Measurements from ENCODE around the gene PKDREJ. TPM values are rescaled to one million over a fixed set of nuclear protein-coding genes. Genes with fewer than 3 reads are reported as not detected.
A peak's percentile ranks its signal among the peaks of the same experiment; 100 is the strongest.

PKDREJ gene
- polyA plus RNA-seq, 1 of the 3 experiments (the other 2 are of a cell fraction), result not detected

DNA sequence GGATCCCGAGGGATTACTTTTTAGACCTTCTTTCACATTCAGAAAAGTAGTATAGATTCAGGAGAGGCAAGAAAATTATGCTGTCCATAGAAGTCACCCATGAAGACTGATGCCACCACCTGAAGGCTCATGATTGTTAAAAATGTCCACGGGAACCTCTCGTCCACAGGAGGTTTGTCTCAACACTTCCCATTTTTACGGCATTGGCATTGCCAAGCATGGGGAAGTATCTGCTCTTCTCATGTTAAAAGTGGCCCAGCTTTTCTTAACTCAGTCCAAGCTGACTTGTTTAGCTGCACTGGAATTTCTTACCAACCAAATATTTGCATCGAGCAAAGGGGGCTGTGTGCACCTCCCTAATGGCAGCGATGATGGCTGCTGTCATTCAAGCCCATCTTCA is 22.6 kb downstream of the PKDREJ start (continued):
- TF ChIP-seq RXRA (IDR thresholded peaks at IDR 0.05; ENCODE audit: borderline replicate concordance, low read depth), result no peak
- TF ChIP-seq ELF1 (IDR thresholded peaks at IDR 0.05), result no peak
- no peak for TF ChIP-seq JUND (IDR thresholded peaks at IDR 0.05)
- TF ChIP-seq NFIC (IDR thresholded peaks at IDR 0.05; ENCODE audit: borderline replicate concordance), result no peak
- no peak for TF ChIP-seq RFX5 (IDR thresholded peaks at IDR 0.05; ENCODE audit: low read length)
- TF ChIP-seq, protein P1, sequence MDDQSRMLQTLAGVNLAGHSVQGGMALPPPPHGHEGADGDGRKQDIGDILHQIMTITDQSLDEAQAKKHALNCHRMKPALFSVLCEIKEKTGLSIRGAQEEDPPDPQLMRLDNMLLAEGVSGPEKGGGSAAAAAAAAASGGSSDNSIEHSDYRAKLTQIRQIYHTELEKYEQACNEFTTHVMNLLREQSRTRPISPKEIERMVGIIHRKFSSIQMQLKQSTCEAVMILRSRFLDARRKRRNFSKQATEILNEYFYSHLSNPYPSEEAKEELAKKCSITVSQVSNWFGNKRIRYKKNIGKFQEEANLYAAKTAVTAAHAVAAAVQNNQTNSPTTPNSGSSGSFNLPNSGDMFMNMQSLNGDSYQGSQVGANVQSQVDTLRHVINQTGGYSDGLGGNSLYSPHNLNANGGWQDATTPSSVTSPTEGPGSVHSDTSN (IDR thresholded peaks at IDR 0.05), result no peak
- no peak for TF ChIP-seq SIN3A (IDR thresholded peaks at IDR 0.05; ENCODE audit: borderline replicate concordance, low read depth, low read length)
- no peak for TF ChIP-seq NRF1 (IDR thresholded peaks at IDR 0.05; ENCODE audit: low read depth, low read length)
- TF ChIP-seq FOSL2 (IDR thresholded peaks at IDR 0.05; ENCODE audit: borderline replicate concordance, low read depth), result no peak

- H3K4me2 ChIP-seq, result no peak overlapping the region
- H3K27ac ChIP-seq (ENCODE audit: low read depth in 2 of 2, low read length in 1 of 2), result peak overlapping the region in 1 of 2 experiments; percentile 99; a peak in 2 of 4 replicates
- peaks cover 0 to 27% of the 10 kb centered on the region in 2 experiments for H3K36me3 ChIP-seq (replicated peaks in 1 of 2; ENCODE audit: control insufficient read depth in 1 of 2, insufficient read depth in 2 of 2, low read length in 1 of 2)
- H3K27me3 ChIP-seq (ENCODE audit: insufficient read depth), result no peaks in the 10 kb centered on the region
- ChIA-PET POLR2A (interaction anchor here (2.0 kb wide), 1 partner anchor 10 kb away, joined by 6 read pairs; the partner anchor contains the start of gene CDPF1), CTCF (interaction anchor here (1.7 to 3.9 kb wide), 2 partner anchors 118 to 123 kb away, joined by 4 to 15 read pairs; no protein-coding TSS in a partner anchor)
- no peak overlapping the region for H3K4me3 ChIP-seq (ENCODE audit: low read depth in 2 of 2, low read length in 1 of 2)
- no peak overlapping the region for H2AFZ ChIP-seq (ENCODE audit: low read depth)
- no peaks in the 10 kb centered on the region for H3K79me2 ChIP-seq (ENCODE audit: insufficient read depth)
- WGBS (ENCODE audit: low lambda C conversion rate), result no CpG with 5 or more reads among the region's 2 CpGs
- peaks cover 0 to 69% of the 10 kb centered on the region in 2 experiments; a peak in 2 of 4 replicates for H3K4me1 ChIP-seq (ENCODE audit: control insufficient read depth in 1 of 2, insufficient read depth in 2 of 2, low read depth in 1 of 2, low read length in 1 of 2)
- no peaks in the 10 kb centered on the region for H3F3A ChIP-seq (replicated peaks; ENCODE audit: insufficient read depth)
- H4K20me1 ChIP-seq (ENCODE audit: insufficient read depth), result no peaks in the 10 kb centered on the region
- no peak for DNase-seq
- TF ChIP-seq FOXJ3 (CRISPR knock-in tag; IDR thresholded peaks at IDR 0.05) (no peak), ZBTB33 (IDR thresholded peaks at IDR 0.05; ENCODE audit: borderline replicate concordance, low read depth) (no peak), NFIC (IDR thresholded peaks at IDR 0.05; ENCODE audit: borderline replicate concordance) (no peak), MEF2A (IDR thresholded peaks at IDR 0.05; ENCODE audit: borderline replicate concordance, low read depth) (no peak), POLR2AphosphoS5 (IDR thresholded peaks at IDR 0.05; ENCODE audit: low read depth, low read length) (no peak), EZH2phosphoT487 (IDR thresholded peaks at IDR 0.05; ENCODE audit: borderline replicate concordance, low read depth) (no peak), TCF12 (IDR thresholded peaks at IDR 0.05) (no peak), SIN3A (IDR thresholded peaks at IDR 0.05; ENCODE audit: borderline replicate concordance, low read depth, low read length) (no peak), GABPA (IDR thresholded peaks at IDR 0.05; ENCODE audit: low read depth) (no peak), RAD21 (IDR thresholded peaks at IDR 0.05; ENCODE audit: low read length) (no peak)
- TF ChIP-seq, protein P2, sequence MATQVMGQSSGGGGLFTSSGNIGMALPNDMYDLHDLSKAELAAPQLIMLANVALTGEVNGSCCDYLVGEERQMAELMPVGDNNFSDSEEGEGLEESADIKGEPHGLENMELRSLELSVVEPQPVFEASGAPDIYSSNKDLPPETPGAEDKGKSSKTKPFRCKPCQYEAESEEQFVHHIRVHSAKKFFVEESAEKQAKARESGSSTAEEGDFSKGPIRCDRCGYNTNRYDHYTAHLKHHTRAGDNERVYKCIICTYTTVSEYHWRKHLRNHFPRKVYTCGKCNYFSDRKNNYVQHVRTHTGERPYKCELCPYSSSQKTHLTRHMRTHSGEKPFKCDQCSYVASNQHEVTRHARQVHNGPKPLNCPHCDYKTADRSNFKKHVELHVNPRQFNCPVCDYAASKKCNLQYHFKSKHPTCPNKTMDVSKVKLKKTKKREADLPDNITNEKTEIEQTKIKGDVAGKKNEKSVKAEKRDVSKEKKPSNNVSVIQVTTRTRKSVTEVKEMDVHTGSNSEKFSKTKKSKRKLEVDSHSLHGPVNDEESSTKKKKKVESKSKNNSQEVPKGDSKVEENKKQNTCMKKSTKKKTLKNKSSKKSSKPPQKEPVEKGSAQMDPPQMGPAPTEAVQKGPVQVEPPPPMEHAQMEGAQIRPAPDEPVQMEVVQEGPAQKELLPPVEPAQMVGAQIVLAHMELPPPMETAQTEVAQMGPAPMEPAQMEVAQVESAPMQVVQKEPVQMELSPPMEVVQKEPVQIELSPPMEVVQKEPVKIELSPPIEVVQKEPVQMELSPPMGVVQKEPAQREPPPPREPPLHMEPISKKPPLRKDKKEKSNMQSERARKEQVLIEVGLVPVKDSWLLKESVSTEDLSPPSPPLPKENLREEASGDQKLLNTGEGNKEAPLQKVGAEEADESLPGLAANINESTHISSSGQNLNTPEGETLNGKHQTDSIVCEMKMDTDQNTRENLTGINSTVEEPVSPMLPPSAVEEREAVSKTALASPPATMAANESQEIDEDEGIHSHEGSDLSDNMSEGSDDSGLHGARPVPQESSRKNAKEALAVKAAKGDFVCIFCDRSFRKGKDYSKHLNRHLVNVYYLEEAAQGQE (IDR thresholded peaks at IDR 0.05; ENCODE audit: low read depth, low read length), result no peak
- TF ChIP-seq, protein P3, sequence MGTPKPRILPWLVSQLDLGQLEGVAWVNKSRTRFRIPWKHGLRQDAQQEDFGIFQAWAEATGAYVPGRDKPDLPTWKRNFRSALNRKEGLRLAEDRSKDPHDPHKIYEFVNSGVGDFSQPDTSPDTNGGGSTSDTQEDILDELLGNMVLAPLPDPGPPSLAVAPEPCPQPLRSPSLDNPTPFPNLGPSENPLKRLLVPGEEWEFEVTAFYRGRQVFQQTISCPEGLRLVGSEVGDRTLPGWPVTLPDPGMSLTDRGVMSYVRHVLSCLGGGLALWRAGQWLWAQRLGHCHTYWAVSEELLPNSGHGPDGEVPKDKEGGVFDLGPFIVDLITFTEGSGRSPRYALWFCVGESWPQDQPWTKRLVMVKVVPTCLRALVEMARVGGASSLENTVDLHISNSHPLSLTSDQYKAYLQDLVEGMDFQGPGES (IDR thresholded peaks at IDR 0.05; ENCODE audit: low read depth, low read length), result no peak
- no peaks in the 10 kb centered on the region for H3K9me2 ChIP-seq
- H3K9me3 ChIP-seq, result no peaks in the 10 kb centered on the region
- H3K9ac ChIP-seq, result no peak overlapping the region
Observed at GRCh38 chr22:46240073-46240472, 23.1 kb downstream of the PKDREJ start.
